SK-N-SH treated with all-trans-retinoic acid at 6 μM for 48 hours (cell line): ENCODE results near the gene CHMP4A.

Experiments
- CSDC2 ChIP-seq: fragments of 250-450 bp; sonication (Bioruptor Pico); IDR thresholded peaks from 2 replicates; pipeline ENCODE4 v1.5.0; 2020; ENCODE audit warnings: mild to moderate bottlenecking, moderate library complexity
- RARB ChIP-seq: fragments of 250-450 bp; sonication (Bioruptor Pico); IDR thresholded peaks from 2 replicates; pipeline ENCODE4 v1.8.0; 2021; ENCODE audit warnings: mild to moderate bottlenecking, moderate library complexity
- TCF4 ChIP-seq: fragments of 250-450 bp; sonication (Bioruptor Pico); IDR thresholded peaks from 2 replicates; pipeline ENCODE4 v1.8.0; 2021; ENCODE audit warnings: mild to moderate bottlenecking, moderate library complexity, borderline replicate concordance

DNA sequence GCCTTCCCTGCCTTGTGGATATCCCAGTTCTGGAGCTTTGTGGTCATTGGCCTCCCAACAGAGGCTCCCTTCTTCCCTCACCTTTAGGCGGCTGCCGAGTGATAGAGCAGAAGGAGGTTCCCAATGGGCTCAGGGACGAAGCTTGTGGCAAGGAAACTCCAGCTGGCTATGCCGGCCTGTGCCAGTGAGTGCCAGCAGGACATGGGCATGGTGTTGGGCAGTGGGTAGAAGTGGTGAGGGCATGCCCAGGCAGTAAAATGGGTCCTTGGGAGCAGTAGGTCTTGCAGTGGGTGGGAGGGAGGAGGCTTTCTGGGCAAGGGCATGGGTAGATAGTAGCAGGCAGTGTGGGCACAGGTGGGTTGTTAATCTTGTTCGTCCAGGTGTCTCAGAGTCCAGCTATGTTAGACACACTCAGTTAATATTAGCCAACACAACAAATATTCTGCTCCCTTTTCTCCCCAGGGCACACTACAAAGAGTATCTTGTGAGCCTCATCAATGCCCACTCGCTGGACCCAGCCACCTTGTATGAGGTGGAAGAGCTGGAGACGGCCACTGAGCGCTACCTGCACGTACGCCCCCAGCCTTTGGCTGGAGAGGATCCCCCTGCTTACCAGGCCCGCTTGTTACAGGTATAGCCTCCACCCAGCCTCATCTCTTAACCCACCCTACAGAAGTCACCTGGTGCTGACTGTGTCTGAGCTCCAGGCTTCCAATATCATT lies 53.4 kb downstream of the CHMP4A start:
- TF ChIP-seq RARB (CRISPR knock-in tag) = no peak
- TF ChIP-seq CSDC2 = no peak
- TF ChIP-seq TCF4 (CRISPR knock-in tag) = no peak
